ENCODE results near the gene NEK1.

GRCh38 chr4:169420291-169420690 is 192.1 kb downstream of the NEK1 start:
- no peak for TF ChIP-seq CTCF (IDR thresholded peaks at IDR 0.05)
- TF ChIP-seq EZH2 (IDR thresholded peaks at IDR 0.05; ENCODE audit: borderline replicate concordance, insufficient read depth, low read depth, low read length, poor library complexity, severe bottlenecking), result no peak

Data from B cell (primary cell).